NB4 (cell line): ENCODE measurements around the gene DHRS3.

Experiments used
- CTCF ChIP-seq: IDR thresholded peaks from one replicate; pipeline ENCODE4 v1.5.1; 2012; ENCODE audit warnings: low read depth, low read length
- MAX ChIP-seq: IDR thresholded peaks from 2 replicates; pipeline ENCODE4 v1.6.1; 2011; ENCODE audit warnings: low read depth, low read length
- MYC ChIP-seq: IDR thresholded peaks from 2 replicates; pipeline ENCODE4 v1.6.1; 2011; ENCODE audit warnings: low read depth, low read length
- POLR2A ChIP-seq: IDR thresholded peaks from 2 replicates; pipeline ENCODE4 v1.6.1; 2011; ENCODE audit warnings: mild to moderate bottlenecking; ENCODE audit not compliant: insufficient read length; ENCODE audit errors: extremely low read depth

- TF ChIP-seq CTCF: no peak
- no peak for TF ChIP-seq POLR2A
- no peak for TF ChIP-seq MAX
- TF ChIP-seq MYC: no peak
Measured at GRCh38 chr1:12631571-12631970, 13.6 kb upstream of the DHRS3 start.
